GM18909 (cell line): ENCODE data around the gene TLK2.
A peak's percentile ranks its signal among the peaks of the same experiment; 100 is the strongest.
"Not testable (repeated sequence)": the region's sequence is repeated elsewhere in the genome, so short reads cannot be mapped to it uniquely, and the experiment has no call there.

Experiments used
- ATAC-seq: cut with Tn5 transposase; IDR thresholded peaks from one replicate; pipeline ENCODE4 v1.9.1; 2021; ENCODE audit warnings: mild to moderate bottlenecking; ENCODE audit not compliant: unreplicated experiment, poor library complexity

The TLK2 gene

GRCh38 chr17:62552851-62553659, 74.4 kb downstream of the TLK2 start:
- peak; percentile 84 for ATAC-seq

GRCh38 chr17:62557532-62557931, 78.9 kb downstream of the TLK2 start:
- not testable (repeated sequence) for ATAC-seq

- ATAC-seq = not testable (repeated sequence)
Observed at GRCh38 chr17:62558941-62559340, 80.3 kb downstream of the TLK2 start.

GRCh38 chr17:62560971-62561370, 82.3 kb downstream of the TLK2 start:
- not testable (repeated sequence) for ATAC-seq

- ATAC-seq = no peak
Observed at GRCh38 chr17:62562656-62563055, 84.0 kb downstream of the TLK2 start.

- ATAC-seq = no peak
Observed at GRCh38 chr17:62565817-62566216, 87.2 kb downstream of the TLK2 start.

GRCh38 chr17:62566996-62567578, 88.5 kb downstream of the TLK2 start:
- no peak for ATAC-seq

GRCh38 chr17:62572488-62572887, 93.9 kb downstream of the TLK2 start:
- no peak for ATAC-seq

GRCh38 chr17:62572888-62573401, 94.3 kb downstream of the TLK2 start:
- ATAC-seq = no peak

- ATAC-seq = no peak
Observed at GRCh38 chr17:62573480-62574117, 95.0 kb downstream of the TLK2 start.

- ATAC-seq = no peak
Observed at GRCh38 chr17:62576382-62576781, 97.8 kb downstream of the TLK2 start.

- ATAC-seq = no peak
Observed at GRCh38 chr17:62578757-62579487, 100.3 kb downstream of the TLK2 start.

- ATAC-seq = no peak
Observed at GRCh38 chr17:62580947-62581346, 102.3 kb downstream of the TLK2 start.

GRCh38 chr17:62581764-62582163, 103.1 kb downstream of the TLK2 start:
- no peak for ATAC-seq

- ATAC-seq = no peak
Observed at GRCh38 chr17:62587554-62587953, 108.9 kb downstream of the TLK2 start.

- ATAC-seq = no peak
Observed at GRCh38 chr17:62588109-62588508, 109.5 kb downstream of the TLK2 start.

- ATAC-seq = no peak
Observed at GRCh38 chr17:62591333-62591732, 112.7 kb downstream of the TLK2 start.

- ATAC-seq = not testable (repeated sequence)
Observed at GRCh38 chr17:62591822-62592221, 113.2 kb downstream of the TLK2 start.

- ATAC-seq = no peak
Observed at GRCh38 chr17:62592341-62593099, 113.9 kb downstream of the TLK2 start.

- no peak for ATAC-seq
Observed at GRCh38 chr17:62595484-62595883, 116.9 kb downstream of the TLK2 start.
